ENCODE data around the gene OR7D2.

GRCh38 chr19:9166846-9167245 lies 11.9 kb upstream of the OR7D2 start:
- TF ChIP-seq GATA3 (IDR thresholded peaks at IDR 0.05; ENCODE audit: low read depth, low read length) (no peak), GATA2 (IDR thresholded peaks at IDR 0.05; ENCODE audit: low read depth, low read length) (no peak)
